GM23338 (cell line): ENCODE data around the gene POLA1. TPM values are rescaled to one million over a fixed set of nuclear protein-coding genes. Genes with fewer than 3 reads are reported as not detected.

Source experiments
- ATAC-seq: fragments of 200-7000 bp; cut with Tn5 transposase; 3 replicates; pipeline ENCODE4 v1.9.1; 2020
- DNase-seq: peaks from one replicate; pipeline ENCODE4 v3.0.0-alpha.2; 2015; ENCODE audit warnings: low spot score
- H2AFZ ChIP-seq: fragments of 200-600 bp; sonication (generic); 2 replicates; pipeline ENCODE4 v1.8.0; 2016; ENCODE audit warnings: antibody characterized with exemption, mild to moderate bottlenecking, moderate library complexity
- H3F3A ChIP-seq: fragments of 200-600 bp; sonication (generic); replicated peaks from 2 replicates; pipeline ENCODE4 v1.8.0; 2017; ENCODE audit warnings: antibody characterized with exemption, mixed run types, low read depth
- H3K27ac ChIP-seq: fragments of 200-600 bp; sonication (generic); 2 replicates; pipeline ENCODE4 v1.6.1; 2016; ENCODE audit warnings: low read depth
- H3K27me3 ChIP-seq: fragments of 200-600 bp; sonication (generic); 2 replicates; pipeline ENCODE4 v1.8.0; 2016; ENCODE audit warnings: mild to moderate bottlenecking, mixed run types, moderate library complexity; ENCODE audit not compliant: insufficient read depth
- H3K36me3 ChIP-seq: fragments of 200-600 bp; sonication (generic); 2 replicates; pipeline ENCODE4 v1.8.0; 2016; ENCODE audit warnings: mild to moderate bottlenecking; ENCODE audit not compliant: insufficient read depth
- H3K4me1 ChIP-seq: fragments of 200-600 bp; sonication (generic); 2 replicates; pipeline ENCODE4 v1.8.0; 2016; ENCODE audit warnings: mild to moderate bottlenecking, moderate library complexity; ENCODE audit not compliant: insufficient read depth
- H3K4me2 ChIP-seq: fragments of 200-600 bp; sonication (generic); 2 replicates; pipeline ENCODE4 v1.7.1; 2017; ENCODE audit warnings: mixed run types
- H3K4me3 ChIP-seq: fragments of 200-600 bp; sonication (generic); 2 replicates; pipeline ENCODE4 v1.6.1; 2016; ENCODE audit warnings: mixed run types
- H3K79me2 ChIP-seq: fragments of 200-600 bp; sonication (generic); replicated peaks from 2 replicates; pipeline ENCODE4 v1.8.0; 2017; ENCODE audit warnings: mild to moderate bottlenecking; ENCODE audit not compliant: insufficient read depth
- H3K9me2 ChIP-seq: fragments of 200-600 bp; sonication (generic); 2 replicates; pipeline ENCODE4 v1.8.0; 2017; ENCODE audit not compliant: insufficient read depth
- H4K20me1 ChIP-seq: fragments of 200-600 bp; sonication (generic); replicated peaks from 2 replicates; pipeline ENCODE4 v1.8.0; 2017; ENCODE audit warnings: mild to moderate bottlenecking; ENCODE audit not compliant: insufficient read depth
- H3K27ac Mint-ChIP-seq: 2 replicates; pipeline ENCODE4 v1.8.0; 2020; ENCODE audit warnings: inconsistent platforms, mild to moderate bottlenecking, moderate library complexity, mixed read lengths
- H3K27me3 Mint-ChIP-seq: 3 replicates; pipeline ENCODE4 v1.8.0; 2022; ENCODE audit warnings: low read depth, mild to moderate bottlenecking, moderate library complexity, mixed read lengths, inconsistent platforms; ENCODE audit not compliant: insufficient read depth, poor library complexity
- H3K36me3 Mint-ChIP-seq: 3 replicates; pipeline ENCODE4 v1.8.0; 2021; ENCODE audit warnings: low read depth, mild to moderate bottlenecking, inconsistent platforms, moderate library complexity, mixed read lengths
- H3K4me1 Mint-ChIP-seq: 3 replicates; pipeline ENCODE4 v1.8.0; 2020; ENCODE audit warnings: mild to moderate bottlenecking, inconsistent platforms, mixed read lengths
- H3K4me3 Mint-ChIP-seq: 3 replicates; pipeline ENCODE4 v1.8.0; 2021; ENCODE audit warnings: moderate library complexity, mild to moderate bottlenecking, inconsistent platforms, mixed read lengths
- H3K9me3 Mint-ChIP-seq: 3 replicates; pipeline ENCODE4 v1.8.0; 2020; ENCODE audit warnings: moderate library complexity, mild to moderate bottlenecking, inconsistent platforms, mixed read lengths
- CREB1 ChIP-seq: fragments of 250-450 bp; sonication (Bioruptor Pico); IDR thresholded peaks from 2 replicates; pipeline ENCODE4 v1.5.0; 2020; ENCODE audit warnings: low read depth, mild to moderate bottlenecking, moderate library complexity
- CTCF ChIP-seq, 2 experiments: fragments of 200-600 bp in 1 of 2; sonication (generic) in 1 of 2; conservative IDR thresholded peaks; 2 replicates each; pipeline versions ENCODE4 v1.5.1 to v1.6.1; 2016 to 2017; ENCODE audit warnings: antibody characterized with exemption in 2 of 2, low read depth in 2 of 2, mild to moderate bottlenecking in 2 of 2, moderate library complexity in 1 of 2
- ETS1 ChIP-seq: IDR thresholded peaks from 2 replicates; pipeline ENCODE4 v1.6.1; 2016; ENCODE audit warnings: antibody characterized with exemption
- EZH2 ChIP-seq: fragments of 200-600 bp; sonication (generic); IDR thresholded peaks from one replicate; pipeline ENCODE4 v1.8.0; 2017; ENCODE audit warnings: antibody characterized with exemption, mild to moderate bottlenecking, low read depth; ENCODE audit not compliant: unreplicated experiment
- EZH2phosphoT487 ChIP-seq: fragments of 200-600 bp; sonication (generic); IDR thresholded peaks from one replicate; pipeline ENCODE4 v1.8.1; 2018; ENCODE audit warnings: antibody characterized with exemption; ENCODE audit not compliant: unreplicated experiment
- JUNB ChIP-seq: IDR thresholded peaks from one replicate; pipeline ENCODE4 v1.6.1; 2016; ENCODE audit warnings: antibody characterized with exemption; ENCODE audit not compliant: unreplicated experiment
- NANOG ChIP-seq: IDR thresholded peaks from 2 replicates; pipeline ENCODE4 v1.6.1; 2016; ENCODE audit warnings: antibody characterized with exemption, borderline replicate concordance
- POLR2AphosphoS5 ChIP-seq: IDR thresholded peaks from 2 replicates; pipeline ENCODE4 v1.6.1; 2016; ENCODE audit warnings: antibody characterized with exemption, low read depth
- REST ChIP-seq: IDR thresholded peaks from one replicate; pipeline ENCODE4 v1.6.1; 2018; ENCODE audit warnings: antibody characterized with exemption; ENCODE audit not compliant: unreplicated experiment
- STAT1 ChIP-seq: IDR thresholded peaks from one replicate; pipeline ENCODE4 v1.6.1; 2016; ENCODE audit warnings: antibody characterized with exemption; ENCODE audit not compliant: unreplicated experiment
- ZNF114 ChIP-seq: fragments of 250-450 bp; sonication (Bioruptor Pico); IDR thresholded peaks from 2 replicates; pipeline ENCODE4 v1.5.0; 2020; ENCODE audit warnings: mild to moderate bottlenecking, moderate library complexity
- ZNF331 ChIP-seq: fragments of 250-450 bp; sonication (Bioruptor Pico); IDR thresholded peaks from 2 replicates; pipeline ENCODE4 v1.5.0; 2020; ENCODE audit warnings: low read depth, mild to moderate bottlenecking, moderate library complexity
- ZNF462 ChIP-seq: fragments of 250-450 bp; sonication (Bioruptor Pico); IDR thresholded peaks from 2 replicates; pipeline ENCODE4 v1.5.0; 2020; ENCODE audit warnings: mild to moderate bottlenecking, moderate library complexity
- polyA plus RNA-seq: library from polyadenylated mRNA; unstranded; fragments of >200 nt; fragmentation: Nextera tagmentation; extraction: Ambion mirVana; gene quantifications from 2 replicates; pipeline ENCODE4 v1.2.1, GENCODE V29; 2016
- total RNA-seq: library from RNA; depleted of rRNA; stranded (reverse); fragments of >200 nt; shearing (Covaris generic); gene quantifications from 2 replicates; pipeline ENCODE4 v1.2.3, GENCODE V29; 2014

Gene POLA1
- total and polyA plus RNA-seq, 2 experiments from 2014 or later = 12.6 to 36.6 TPM

GRCh38 chrX:24732766-24733500, 39.2 kb downstream of the POLA1 start:
- peaks cover 32% of the 10 kb centered on the region; the same call in 2 of the 3 replicates for H3K36me3 Mint-ChIP-seq

More at GRCh38 chrX:24732766-24733500, 39.2 kb downstream of the POLA1 start:
- H3K9me2 ChIP-seq = no peaks in the 10 kb centered on the region
- no peak overlapping the region for H3K4me3 ChIP-seq
- no peak overlapping the region for H3K4me2 ChIP-seq
- H2AFZ ChIP-seq = no peak overlapping the region
- H3F3A ChIP-seq = no peaks in the 10 kb centered on the region
- H3K27me3 Mint-ChIP-seq = no peaks in the 10 kb centered on the region
- H3K36me3 ChIP-seq = 0 out of 2 replicates have a peak, but pooled peaks cover 8% of the 10 kb centered on the region
- H3K27ac ChIP-seq = no peak overlapping the region
- H3K27ac Mint-ChIP-seq = no peak overlapping the region
- no peaks in the 10 kb centered on the region for H3K79me2 ChIP-seq
- no peaks in the 10 kb centered on the region for H3K27me3 ChIP-seq
- no peaks in the 10 kb centered on the region for H3K9me3 Mint-ChIP-seq
- H3K4me3 Mint-ChIP-seq = no peak overlapping the region
- no peaks in the 10 kb centered on the region for H4K20me1 ChIP-seq
- TF ChIP-seq EZH2phosphoT487 = no peak
- no peak for TF ChIP-seq CTCF (conservative IDR thresholded peaks at IDR 0.05; ENCODE audit: low read depth in 2 of 2)
- no peak for TF ChIP-seq ZNF114 (CRISPR knock-in tag)
- no peak for TF ChIP-seq REST
- TF ChIP-seq EZH2 = no peak
- no peak for TF ChIP-seq ZNF331 (CRISPR knock-in tag)
- TF ChIP-seq CREB1 (CRISPR knock-in tag) = no peak
- TF ChIP-seq ZNF462 (CRISPR knock-in tag) = no peak
- TF ChIP-seq NANOG = no peak
- TF ChIP-seq POLR2AphosphoS5 = no peak
- TF ChIP-seq ETS1 = no peak
- TF ChIP-seq JUNB = no peak
- no peak for TF ChIP-seq STAT1
- DNase-seq (no peak), ATAC-seq (no peak)
- no peaks in the 10 kb centered on the region for H3K4me1 Mint-ChIP-seq
- no peaks in the 10 kb centered on the region for H3K4me1 ChIP-seq
